Smooth muscle cell (in vitro differentiated cells): ENCODE results near the gene HOTAIR. TPM values are rescaled to one million over a fixed set of nuclear protein-coding genes. Genes with fewer than 3 reads are reported as not detected.
A peak's percentile ranks its signal among the peaks of the same experiment; 100 is the strongest.

ENCODE experiments used
- DNase-seq: peaks from one replicate; lab custom pipeline; 2025; ENCODE audit not compliant: unreplicated experiment; lab: John Stamatoyannopoulos, UW
- H2AFZ ChIP-seq: fragments of 200-600 bp; sonication (generic); 2 replicates; pipeline ENCODE4 v1.6.0; 2016; ENCODE audit warnings: antibody characterized with exemption, low read depth, mild to moderate bottlenecking
- H3F3A ChIP-seq: fragments of 200-600 bp; sonication (generic); 2 replicates; pipeline ENCODE4 v1.6.0; 2017; ENCODE audit warnings: antibody characterized with exemption, low read depth
- H3K27ac ChIP-seq: fragments of 200-600 bp; sonication (generic); 2 replicates; pipeline ENCODE4 v1.5.1; 2016; ENCODE audit warnings: low read depth, mild to moderate bottlenecking
- H3K27me3 ChIP-seq: fragments of 200-600 bp; sonication (generic); 2 replicates; pipeline ENCODE4 v1.6.1; 2016; ENCODE audit warnings: low read depth, mild to moderate bottlenecking
- H3K36me3 ChIP-seq: fragments of 200-600 bp; sonication (generic); 2 replicates; pipeline ENCODE4 v1.5.1; 2016; ENCODE audit warnings: low read depth
- H3K4me1 ChIP-seq: fragments of 200-600 bp; sonication (generic); 2 replicates; pipeline ENCODE4 v1.5.1; 2016; ENCODE audit warnings: low read depth
- H3K4me2 ChIP-seq: fragments of 200-600 bp; sonication (generic); 2 replicates; pipeline ENCODE4 v1.6.0; 2016; ENCODE audit warnings: mild to moderate bottlenecking
- H3K4me3 ChIP-seq: fragments of 200-600 bp; sonication (generic); 2 replicates; pipeline ENCODE4 v1.5.1; 2016; ENCODE audit warnings: mild to moderate bottlenecking
- H3K79me2 ChIP-seq: fragments of 200-600 bp; sonication (generic); 2 replicates; pipeline ENCODE4 v1.6.0; 2016; ENCODE audit warnings: low read depth, mild to moderate bottlenecking
- H3K9ac ChIP-seq: fragments of 200-600 bp; sonication (generic); 2 replicates; pipeline ENCODE4 v1.6.0; 2016; ENCODE audit warnings: low read depth
- H3K9me3 ChIP-seq: fragments of 200-600 bp; sonication (generic); replicated peaks from 2 replicates; pipeline ENCODE4 v1.5.1; 2016; ENCODE audit warnings: low read depth
- H4K20me1 ChIP-seq: fragments of 200-600 bp; sonication (generic); 2 replicates; pipeline ENCODE4 v1.6.0; 2016; ENCODE audit warnings: low read depth
- WGBS: methylation state at CpG from one replicate; pipeline ENCODE4 v1.1.7; 2016; ENCODE audit warnings: low lambda C conversion rate; 5-methylcytosine and 5-hydroxymethylcytosine counted together
- polyA plus RNA-seq: library from polyadenylated mRNA; unstranded; fragments of >200 nt; fragmentation: Nextera tagmentation; extraction: Ambion mirVana; gene quantifications from 2 replicates; pipeline ENCODE4 v1.2.1, GENCODE V29; 2016
- total RNA-seq: library from RNA; depleted of rRNA; stranded (reverse); fragments of >200 nt; gene quantifications from 2 replicates; pipeline ENCODE4 v1.2.3, GENCODE V29; 2014
- TF ChIP-seq, protein P1 (sequence below): fragments of 200-600 bp; sonication (generic); IDR thresholded peaks from 2 replicates; pipeline ENCODE4 v1.5.1; 2017; ENCODE audit warnings: borderline replicate concordance, mild to moderate bottlenecking, antibody characterized with exemption; ENCODE audit not compliant: insufficient read depth, poor library complexity, severe bottlenecking

The HOTAIR gene
- total and polyA plus RNA-seq, 2 experiments from 2014 or later = 0.43 TPM; not detected in 1

DNA sequence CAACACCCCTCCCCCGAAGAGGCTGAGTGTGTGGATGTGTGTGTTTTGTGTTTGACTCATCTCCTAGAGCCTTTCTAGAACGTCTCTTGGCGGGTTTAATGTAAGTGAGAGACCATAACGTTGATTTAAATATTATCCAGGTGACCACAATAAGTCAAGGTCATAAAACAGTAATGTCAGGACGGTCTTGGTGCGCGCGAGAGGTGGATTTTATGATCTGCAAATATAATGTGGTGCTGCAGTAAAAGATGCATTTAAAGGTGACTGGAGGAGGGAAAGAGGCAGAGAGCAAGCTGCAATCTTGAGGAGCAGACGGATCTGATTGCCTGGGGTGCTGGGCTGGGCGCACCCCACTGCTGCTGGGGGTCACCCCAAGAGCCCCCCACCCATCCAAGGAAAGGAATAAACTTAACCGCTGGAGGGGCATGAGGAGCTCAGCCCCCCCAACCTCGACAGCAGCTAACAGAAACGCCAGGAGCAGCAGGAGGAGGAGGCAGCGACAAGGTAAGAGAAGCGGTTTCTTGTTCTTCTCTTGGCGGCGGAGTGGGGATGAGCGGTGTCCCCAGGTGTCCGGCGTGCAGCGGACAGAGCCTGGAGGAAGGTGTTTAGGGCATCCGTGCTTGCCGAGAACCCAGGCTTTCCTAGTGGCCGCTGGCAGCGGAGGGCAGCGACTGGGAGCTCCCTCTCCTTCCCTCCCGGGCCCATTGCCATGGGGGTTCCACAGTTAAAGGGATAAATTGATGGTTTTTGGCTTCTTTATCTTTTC, 15.7 kb upstream of the HOTAIR start:
- H3K9me3 ChIP-seq = no peaks in the 10 kb centered on the region
- H3K27me3 ChIP-seq = peaks cover 100% of the 10 kb centered on the region
- H4K20me1 ChIP-seq = no peaks in the 10 kb centered on the region
- H3K4me3 ChIP-seq = no peak overlapping the region
- H2AFZ ChIP-seq = no peak overlapping the region
- no peak overlapping the region for H3K9ac ChIP-seq
- no peak overlapping the region for H3K27ac ChIP-seq
- 22% methylated on average over 27 of the region's 27 CpGs for WGBS
- no peak for DNase-seq
- no peaks in the 10 kb centered on the region for H3F3A ChIP-seq
- H3K4me2 ChIP-seq = no peak overlapping the region
- H3K36me3 ChIP-seq = no peaks in the 10 kb centered on the region
- H3K79me2 ChIP-seq = no peaks in the 10 kb centered on the region
- no peaks in the 10 kb centered on the region for H3K4me1 ChIP-seq
- TF ChIP-seq, protein P1, sequence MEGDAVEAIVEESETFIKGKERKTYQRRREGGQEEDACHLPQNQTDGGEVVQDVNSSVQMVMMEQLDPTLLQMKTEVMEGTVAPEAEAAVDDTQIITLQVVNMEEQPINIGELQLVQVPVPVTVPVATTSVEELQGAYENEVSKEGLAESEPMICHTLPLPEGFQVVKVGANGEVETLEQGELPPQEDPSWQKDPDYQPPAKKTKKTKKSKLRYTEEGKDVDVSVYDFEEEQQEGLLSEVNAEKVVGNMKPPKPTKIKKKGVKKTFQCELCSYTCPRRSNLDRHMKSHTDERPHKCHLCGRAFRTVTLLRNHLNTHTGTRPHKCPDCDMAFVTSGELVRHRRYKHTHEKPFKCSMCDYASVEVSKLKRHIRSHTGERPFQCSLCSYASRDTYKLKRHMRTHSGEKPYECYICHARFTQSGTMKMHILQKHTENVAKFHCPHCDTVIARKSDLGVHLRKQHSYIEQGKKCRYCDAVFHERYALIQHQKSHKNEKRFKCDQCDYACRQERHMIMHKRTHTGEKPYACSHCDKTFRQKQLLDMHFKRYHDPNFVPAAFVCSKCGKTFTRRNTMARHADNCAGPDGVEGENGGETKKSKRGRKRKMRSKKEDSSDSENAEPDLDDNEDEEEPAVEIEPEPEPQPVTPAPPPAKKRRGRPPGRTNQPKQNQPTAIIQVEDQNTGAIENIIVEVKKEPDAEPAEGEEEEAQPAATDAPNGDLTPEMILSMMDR = no peak

DNA sequence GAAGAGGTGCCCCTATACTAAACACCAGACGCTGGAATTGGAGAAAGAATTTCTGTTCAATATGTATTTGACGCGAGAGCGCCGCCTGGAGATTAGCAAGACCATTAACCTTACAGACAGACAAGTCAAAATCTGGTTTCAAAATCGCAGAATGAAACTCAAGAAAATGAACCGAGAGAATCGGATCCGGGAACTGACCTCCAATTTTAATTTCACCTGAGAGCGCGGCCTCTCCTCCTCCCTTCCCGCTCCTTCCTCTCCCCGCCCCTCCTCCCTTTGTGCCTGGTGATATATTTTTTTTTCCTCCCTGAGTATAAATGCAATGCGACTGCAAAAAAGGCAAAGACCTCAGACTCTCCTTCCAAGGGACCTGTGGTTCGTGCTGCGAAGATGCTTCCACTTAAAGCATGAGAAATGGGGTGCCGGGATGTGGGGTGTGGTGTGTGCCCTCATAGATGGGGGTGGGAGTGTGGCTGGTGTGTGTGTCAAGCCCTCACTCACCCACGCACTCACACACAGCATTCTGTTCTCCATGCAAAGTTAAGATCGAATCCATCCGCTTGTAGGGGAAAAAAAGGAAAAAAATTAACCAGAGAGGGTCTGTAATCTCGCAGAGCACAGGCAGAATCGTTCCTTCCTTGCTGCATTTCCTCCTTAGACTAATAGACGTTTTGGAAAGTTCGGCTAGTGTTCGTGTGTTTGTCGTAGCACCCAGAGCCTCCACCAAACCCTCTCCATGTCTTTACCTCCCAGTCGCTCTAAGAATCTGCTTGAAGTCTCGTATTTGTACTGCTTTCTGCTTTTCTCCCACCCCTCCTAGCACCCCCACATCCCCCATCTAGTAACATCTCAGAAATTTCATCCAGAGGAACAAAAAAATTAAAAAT, 14.7 kb upstream of the HOTAIR start:
- no peaks in the 10 kb centered on the region for H4K20me1 ChIP-seq
- no peak overlapping the region for H3K9ac ChIP-seq
- no peak overlapping the region for H3K4me2 ChIP-seq
- TF ChIP-seq, protein P1 = peak; percentile 39
- H2AFZ ChIP-seq = no peak overlapping the region
- H3K27me3 ChIP-seq = peaks cover 100% of the 10 kb centered on the region
- H3F3A ChIP-seq = no peaks in the 10 kb centered on the region
- no peaks in the 10 kb centered on the region for H3K9me3 ChIP-seq
- H3K27ac ChIP-seq = no peak overlapping the region
- no peak overlapping the region for H3K4me3 ChIP-seq
- H3K36me3 ChIP-seq = no peaks in the 10 kb centered on the region
- no peaks in the 10 kb centered on the region for H3K4me1 ChIP-seq
- 21% methylated on average over 28 of the region's 28 CpGs for WGBS
- H3K79me2 ChIP-seq = no peaks in the 10 kb centered on the region
- DNase-seq = no peak

DNA sequence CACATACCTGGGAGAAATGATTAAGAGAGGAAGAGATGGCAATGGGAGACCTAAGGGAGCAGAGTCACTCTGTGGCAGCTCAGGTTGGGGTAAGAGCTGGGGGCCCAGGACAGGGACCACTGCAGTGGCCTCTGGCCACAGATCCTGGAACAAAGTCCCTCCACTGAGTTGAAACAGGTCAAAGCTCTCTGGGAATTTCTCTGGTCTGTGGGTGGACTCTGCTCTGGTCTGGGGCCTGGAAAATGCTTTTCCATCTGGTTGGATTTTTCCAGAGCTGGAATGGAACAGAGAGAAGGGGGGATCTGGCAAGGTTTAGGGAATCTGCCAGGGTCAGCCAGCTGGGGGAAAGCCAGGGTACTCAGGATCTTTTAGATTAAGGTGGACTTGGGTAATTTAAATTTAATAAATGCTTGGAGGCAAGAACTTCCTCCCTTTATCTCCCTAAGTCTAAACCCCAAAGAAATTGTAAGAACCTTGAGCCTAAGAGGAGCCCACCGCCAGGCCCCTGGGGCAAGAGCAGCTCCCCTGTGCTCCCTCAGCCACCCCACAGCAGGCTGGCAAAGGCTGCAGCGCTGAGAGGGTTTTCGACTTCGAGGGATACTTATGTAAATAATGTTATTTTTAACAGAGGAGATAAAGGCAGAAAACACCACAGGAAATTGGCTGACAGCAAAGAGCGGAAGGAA, 13.9 kb upstream of the HOTAIR start:
- WGBS = 7% methylated on average over 5 of the region's 5 CpGs
- no peaks in the 10 kb centered on the region for H3K36me3 ChIP-seq
- no peaks in the 10 kb centered on the region for H3K9me3 ChIP-seq
- no peak overlapping the region for H3K4me3 ChIP-seq
- H4K20me1 ChIP-seq = no peaks in the 10 kb centered on the region
- H3K9ac ChIP-seq = no peak overlapping the region
- no peaks in the 10 kb centered on the region for H3K4me1 ChIP-seq
- no peak overlapping the region for H3K4me2 ChIP-seq
- TF ChIP-seq, protein P1 = no peak
- no peaks in the 10 kb centered on the region for H3K79me2 ChIP-seq
- no peak for DNase-seq
- H3F3A ChIP-seq = no peaks in the 10 kb centered on the region
- no peak overlapping the region for H3K27ac ChIP-seq
- H3K27me3 ChIP-seq = peaks cover 100% of the 10 kb centered on the region
- H2AFZ ChIP-seq = no peak overlapping the region
